ENCODE data around the gene FLOT2.

DNA sequence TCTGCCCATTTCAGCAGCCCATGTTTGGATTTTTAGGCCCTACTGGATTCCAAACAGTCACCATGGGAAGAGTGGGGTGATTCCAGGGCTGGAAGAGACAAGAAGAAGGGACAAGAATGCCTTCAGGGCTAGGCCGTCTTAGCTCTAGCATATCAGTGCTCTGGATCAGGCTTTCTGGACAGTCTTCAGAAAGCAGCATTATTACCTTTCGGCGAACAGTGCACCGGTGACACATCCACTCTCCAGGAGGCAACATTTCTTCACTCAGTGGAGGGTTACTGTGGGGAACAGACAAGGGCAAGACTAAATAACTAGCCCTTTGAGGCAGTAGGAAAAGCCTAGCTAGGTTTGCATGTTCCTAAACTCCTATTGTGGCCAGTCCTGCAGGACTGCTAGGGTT lies 29.3 kb upstream of the FLOT2 start:
- no peak for TF ChIP-seq RFX5 (IDR thresholded peaks at IDR 0.05; ENCODE audit: low read length)
- TF ChIP-seq, protein P1, sequence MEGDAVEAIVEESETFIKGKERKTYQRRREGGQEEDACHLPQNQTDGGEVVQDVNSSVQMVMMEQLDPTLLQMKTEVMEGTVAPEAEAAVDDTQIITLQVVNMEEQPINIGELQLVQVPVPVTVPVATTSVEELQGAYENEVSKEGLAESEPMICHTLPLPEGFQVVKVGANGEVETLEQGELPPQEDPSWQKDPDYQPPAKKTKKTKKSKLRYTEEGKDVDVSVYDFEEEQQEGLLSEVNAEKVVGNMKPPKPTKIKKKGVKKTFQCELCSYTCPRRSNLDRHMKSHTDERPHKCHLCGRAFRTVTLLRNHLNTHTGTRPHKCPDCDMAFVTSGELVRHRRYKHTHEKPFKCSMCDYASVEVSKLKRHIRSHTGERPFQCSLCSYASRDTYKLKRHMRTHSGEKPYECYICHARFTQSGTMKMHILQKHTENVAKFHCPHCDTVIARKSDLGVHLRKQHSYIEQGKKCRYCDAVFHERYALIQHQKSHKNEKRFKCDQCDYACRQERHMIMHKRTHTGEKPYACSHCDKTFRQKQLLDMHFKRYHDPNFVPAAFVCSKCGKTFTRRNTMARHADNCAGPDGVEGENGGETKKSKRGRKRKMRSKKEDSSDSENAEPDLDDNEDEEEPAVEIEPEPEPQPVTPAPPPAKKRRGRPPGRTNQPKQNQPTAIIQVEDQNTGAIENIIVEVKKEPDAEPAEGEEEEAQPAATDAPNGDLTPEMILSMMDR (IDR thresholded peaks at IDR 0.05), result no peak
